ENCODE results near the gene PPFIA1. TPM values are rescaled to one million over a fixed set of nuclear protein-coding genes. Genes with fewer than 3 reads are reported as not detected.

PPFIA1 gene
- total RNA-seq, 4 donors from 2014 or later = 34.9 to 141 (median 69.7) TPM

DNA sequence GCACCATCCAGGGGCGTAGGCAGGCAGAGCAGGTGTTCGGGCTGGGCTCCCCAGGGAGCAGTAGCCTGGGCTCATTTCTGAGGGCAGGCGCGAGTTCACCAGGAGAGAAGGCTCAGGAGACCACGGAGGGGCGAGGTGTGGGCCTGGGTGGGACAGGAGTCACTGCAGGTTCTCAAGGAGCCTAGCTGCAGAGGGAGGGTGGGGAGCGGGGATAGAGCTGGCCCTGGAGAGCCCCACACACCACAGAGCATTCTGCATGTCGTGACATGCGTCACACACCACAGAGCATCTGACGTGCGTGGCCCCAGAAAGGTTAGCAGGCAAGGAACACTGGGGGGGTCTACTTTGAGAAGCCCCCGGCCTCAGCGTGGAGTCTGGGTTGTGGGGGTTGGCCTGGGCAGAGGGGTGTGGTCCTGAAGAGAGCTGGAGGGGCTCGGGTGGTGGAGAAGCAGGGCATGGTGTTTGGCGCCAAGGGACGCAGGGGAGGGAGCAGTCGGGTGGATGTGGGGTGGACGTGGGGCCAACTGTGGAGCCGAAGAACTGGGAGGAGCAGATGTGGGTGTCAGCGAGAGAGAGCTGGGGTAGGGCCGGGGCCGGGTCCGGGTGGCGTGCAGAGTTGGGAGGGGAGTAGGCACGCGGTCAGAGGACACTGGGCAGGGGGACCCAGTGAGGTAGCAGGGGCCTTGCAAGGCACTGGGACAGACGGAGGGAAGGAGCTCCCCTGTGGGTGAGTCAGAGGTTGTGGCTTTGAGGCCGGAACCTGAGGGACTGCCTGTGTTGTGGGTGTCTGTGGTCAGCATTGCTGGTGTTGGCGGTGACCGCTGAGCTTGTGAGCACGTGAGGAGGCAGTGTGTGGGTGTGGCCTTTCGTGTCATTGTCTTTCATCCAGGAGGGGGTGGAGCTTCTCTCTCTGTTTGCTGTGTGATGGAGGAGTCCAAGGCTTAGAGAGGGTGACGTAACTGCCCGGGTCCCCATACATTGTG lies 153.3 kb downstream of the PPFIA1 start:
- DNase-seq (ENCODE audit: low spot score in 2 of 2) = no peak
- H3K27me3 ChIP-seq = no peaks in the 10 kb centered on the region
- no peak overlapping the region for H3K27ac ChIP-seq
- H3K9me3 ChIP-seq = no peaks in the 10 kb centered on the region
- WGBS = 82% methylated on average over 34 of the region's 34 CpGs
- no peaks in the 10 kb centered on the region for H3K4me1 ChIP-seq
- TF ChIP-seq POLR2A (IDR thresholded peaks at IDR 0.05) = no peak
- no peak for TF ChIP-seq POLR2AphosphoS5 (IDR thresholded peaks at IDR 0.05)
- no peak for TF ChIP-seq EP300 (IDR thresholded peaks at IDR 0.05)
- TF ChIP-seq, protein P1, sequence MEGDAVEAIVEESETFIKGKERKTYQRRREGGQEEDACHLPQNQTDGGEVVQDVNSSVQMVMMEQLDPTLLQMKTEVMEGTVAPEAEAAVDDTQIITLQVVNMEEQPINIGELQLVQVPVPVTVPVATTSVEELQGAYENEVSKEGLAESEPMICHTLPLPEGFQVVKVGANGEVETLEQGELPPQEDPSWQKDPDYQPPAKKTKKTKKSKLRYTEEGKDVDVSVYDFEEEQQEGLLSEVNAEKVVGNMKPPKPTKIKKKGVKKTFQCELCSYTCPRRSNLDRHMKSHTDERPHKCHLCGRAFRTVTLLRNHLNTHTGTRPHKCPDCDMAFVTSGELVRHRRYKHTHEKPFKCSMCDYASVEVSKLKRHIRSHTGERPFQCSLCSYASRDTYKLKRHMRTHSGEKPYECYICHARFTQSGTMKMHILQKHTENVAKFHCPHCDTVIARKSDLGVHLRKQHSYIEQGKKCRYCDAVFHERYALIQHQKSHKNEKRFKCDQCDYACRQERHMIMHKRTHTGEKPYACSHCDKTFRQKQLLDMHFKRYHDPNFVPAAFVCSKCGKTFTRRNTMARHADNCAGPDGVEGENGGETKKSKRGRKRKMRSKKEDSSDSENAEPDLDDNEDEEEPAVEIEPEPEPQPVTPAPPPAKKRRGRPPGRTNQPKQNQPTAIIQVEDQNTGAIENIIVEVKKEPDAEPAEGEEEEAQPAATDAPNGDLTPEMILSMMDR (IDR thresholded peaks at IDR 0.05) = no peak
- H3K36me3 ChIP-seq = peaks cover 91% of the 10 kb centered on the region
- no peak overlapping the region for H3K4me3 ChIP-seq

DNA sequence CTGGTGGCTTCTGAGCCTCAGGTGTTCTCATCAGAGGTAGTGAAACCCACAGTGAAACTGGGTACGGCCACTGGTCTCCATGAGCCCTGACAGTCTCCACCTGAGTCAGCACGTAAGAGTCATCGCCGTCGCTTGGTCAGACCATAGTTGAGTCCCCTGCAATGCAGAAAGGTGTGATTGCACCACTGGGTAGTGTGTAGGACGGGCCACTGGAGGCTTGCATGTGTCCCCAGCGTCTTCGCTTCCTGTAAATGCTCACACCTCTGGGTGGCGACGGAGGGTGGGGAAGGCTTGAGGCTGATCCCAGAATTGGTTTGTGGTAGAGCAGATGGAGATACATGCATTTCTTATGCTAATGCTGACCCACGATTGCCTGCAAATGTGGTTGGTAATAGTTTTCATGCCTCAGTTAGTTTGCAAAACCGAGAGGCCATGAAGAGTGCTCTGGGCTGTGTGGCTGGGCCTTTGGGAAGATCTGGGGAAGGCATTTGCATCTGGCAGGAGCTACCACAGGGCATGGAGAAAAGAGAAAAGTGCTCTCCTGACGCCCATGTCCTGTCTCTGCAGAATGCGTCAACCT lies 154.4 kb downstream of the PPFIA1 start:
- H3K9me3 ChIP-seq = no peaks in the 10 kb centered on the region
- DNase-seq (ENCODE audit: low spot score in 2 of 2) = no peak
- no peaks in the 10 kb centered on the region for H3K4me1 ChIP-seq
- no peak overlapping the region for H3K27ac ChIP-seq
- H3K27me3 ChIP-seq = no peaks in the 10 kb centered on the region
- TF ChIP-seq POLR2A (IDR thresholded peaks at IDR 0.05) (no peak), POLR2AphosphoS5 (IDR thresholded peaks at IDR 0.05) (no peak), EP300 (IDR thresholded peaks at IDR 0.05) (no peak)
- TF ChIP-seq, protein P1 (IDR thresholded peaks at IDR 0.05) = no peak
- H3K36me3 ChIP-seq = peaks cover 91% of the 10 kb centered on the region
- H3K4me3 ChIP-seq = no peak overlapping the region
- whole genome bisulfite sequencing = 94% methylated on average over 11 of the region's 14 CpGs

DNA sequence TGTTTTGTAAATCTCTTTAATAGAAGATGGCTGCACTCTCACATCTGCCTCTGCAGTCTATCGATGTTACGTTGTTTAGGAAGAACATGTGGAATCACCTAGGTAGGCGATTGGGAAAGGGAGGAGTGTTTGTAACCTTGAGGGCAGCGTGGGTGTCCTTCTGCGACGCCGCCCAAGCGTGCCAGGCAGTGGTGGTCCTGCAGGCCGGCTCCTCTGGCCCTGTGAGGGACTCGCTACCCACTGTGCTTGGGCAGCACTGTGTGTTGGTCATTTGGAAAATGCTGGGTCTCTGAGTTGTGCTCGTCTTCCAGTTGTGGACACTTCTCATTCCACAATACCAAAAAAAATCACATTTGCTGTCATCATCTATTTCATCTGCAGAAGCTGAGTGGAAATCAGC lies 156.9 kb downstream of the PPFIA1 start:
- Histone ChIP-seq H3K9me3 (no peaks in the 10 kb centered on the region), H3K27me3 (no peaks in the 10 kb centered on the region), H3K36me3 (peaks cover 91% of the 10 kb centered on the region), H3K27ac (no peak overlapping the region), H3K4me1 (no peaks in the 10 kb centered on the region), H3K4me3 (no peak overlapping the region)
- DNase-seq (ENCODE audit: low spot score in 2 of 2) = no peak
- WGBS = 79% methylated on average over 11 of the region's 11 CpGs
- no peak for TF ChIP-seq POLR2AphosphoS5 (IDR thresholded peaks at IDR 0.05)
- no peak for TF ChIP-seq POLR2A (IDR thresholded peaks at IDR 0.05)
- TF ChIP-seq EP300 (IDR thresholded peaks at IDR 0.05) = no peak
- TF ChIP-seq, protein P1 (IDR thresholded peaks at IDR 0.05) = no peak

DNA sequence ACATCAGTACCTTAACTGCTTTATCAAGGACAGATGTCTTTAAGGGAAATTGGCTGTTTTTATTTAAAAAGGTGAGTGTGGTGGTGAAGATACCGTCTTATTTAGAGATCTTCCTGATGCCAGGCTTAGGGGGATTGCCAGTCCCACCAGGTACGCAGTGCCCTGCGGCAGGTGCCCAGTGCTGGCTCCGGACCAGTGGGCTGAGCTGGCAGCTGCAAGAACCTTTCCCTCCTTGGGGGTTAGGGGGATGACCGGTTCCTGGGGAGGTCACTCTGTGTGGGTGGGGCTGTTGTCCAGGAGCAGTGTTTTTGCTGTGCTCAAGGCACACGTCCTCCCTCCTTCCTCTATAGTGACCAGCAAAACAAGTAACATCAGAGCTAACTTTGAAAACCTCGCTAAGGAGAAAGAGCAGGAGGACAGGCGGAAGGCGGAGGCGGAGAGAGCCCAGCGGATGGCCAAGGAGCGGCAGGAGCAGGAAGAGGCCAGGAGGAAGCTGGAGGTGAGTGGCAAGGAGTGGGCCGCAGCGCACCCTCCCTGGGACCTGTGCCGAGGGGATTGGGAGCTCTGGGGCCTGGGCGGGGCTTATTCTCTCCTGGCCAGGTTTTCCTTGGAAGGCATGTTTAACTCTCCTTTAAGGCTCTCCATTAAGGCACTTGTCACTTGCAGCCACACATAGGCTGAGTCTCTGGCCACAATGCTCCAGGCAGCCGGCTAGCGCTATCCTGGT lies 158.4 kb downstream of the PPFIA1 start:
- Histone ChIP-seq H3K27ac (no peak overlapping the region), H3K36me3 (peaks cover 91% of the 10 kb centered on the region), H3K4me3 (no peak overlapping the region), H3K9me3 (no peaks in the 10 kb centered on the region), H3K27me3 (no peaks in the 10 kb centered on the region), H3K4me1 (no peaks in the 10 kb centered on the region)
- WGBS = 85% methylated on average over 18 of the region's 18 CpGs
- TF ChIP-seq, protein P1 (IDR thresholded peaks at IDR 0.05) = no peak
- no peak for TF ChIP-seq POLR2A (IDR thresholded peaks at IDR 0.05)
- no peak for DNase-seq (ENCODE audit: low spot score in 2 of 2)

DNA sequence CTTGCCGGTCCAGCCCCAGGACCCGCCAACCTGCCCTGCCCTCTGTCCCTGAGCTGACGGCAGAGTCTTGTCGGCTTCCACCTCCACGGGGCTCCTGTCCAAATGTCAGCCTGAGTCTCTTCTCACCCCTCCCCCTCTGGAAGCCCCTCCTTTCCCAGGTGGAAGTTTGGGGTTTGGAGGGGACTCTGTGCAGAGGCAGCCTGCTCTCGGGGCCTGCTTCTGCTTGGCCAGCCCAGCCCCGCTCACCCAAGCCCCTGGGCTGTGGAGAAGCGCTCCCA lies 158.9 kb downstream of the PPFIA1 start:
- H3K4me1 ChIP-seq = no peaks in the 10 kb centered on the region
- no peaks in the 10 kb centered on the region for H3K27me3 ChIP-seq
- H3K36me3 ChIP-seq = peaks cover 91% of the 10 kb centered on the region
- TF ChIP-seq POLR2A (IDR thresholded peaks at IDR 0.05) (no peak), EP300 (IDR thresholded peaks at IDR 0.05) (no peak), POLR2AphosphoS5 (IDR thresholded peaks at IDR 0.05) (no peak)
- TF ChIP-seq, protein P1 (IDR thresholded peaks at IDR 0.05) = no peak
- H3K4me3 ChIP-seq = no peak overlapping the region
- 67% methylated on average over 8 of the region's 8 CpGs for WGBS
- DNase-seq (ENCODE audit: low spot score in 2 of 2) = no peak
- no peaks in the 10 kb centered on the region for H3K9me3 ChIP-seq
- no peak overlapping the region for H3K27ac ChIP-seq
